Sigmoid colon (tissue), 7 donors: Measurements from ENCODE around the gene ZNF865. TPM values are rescaled to one million over a fixed set of nuclear protein-coding genes. Genes with fewer than 3 reads are reported as not detected.

Source experiments
- DNase-seq: peaks from one replicate; pipeline ENCODE4 v3.0.0-alpha.2; 2019
- H3K27ac ChIP-seq, 4 donors: fragments of 200-600 bp; sonication (generic); one replicate each; pipeline ENCODE4 v1.5.1; 2016 to 2019; ENCODE audit warnings: mild to moderate bottlenecking in 1 of 4
- H3K27me3 ChIP-seq, 3 donors: fragments of 200-600 bp; sonication (generic); one replicate each; pipeline ENCODE4 v1.5.1; 2019; ENCODE audit warnings: mild to moderate bottlenecking in 1 of 3
- H3K36me3 ChIP-seq, 4 donors: fragments of 200-600 bp; sonication (generic); one replicate each; pipeline ENCODE4 v1.5.1; 2016 to 2019
- H3K4me1 ChIP-seq, 4 donors: fragments of 200-600 bp; sonication (generic); one replicate each; pipeline ENCODE4 v1.5.1; 2017 to 2019
- H3K4me3 ChIP-seq, 4 donors: fragments of 200-600 bp; sonication (generic); one replicate each; pipeline ENCODE4 v1.5.1; 2017 to 2019; ENCODE audit warnings: mild to moderate bottlenecking in 2 of 4, moderate library complexity in 1 of 4
- H3K9me3 ChIP-seq, 4 donors: fragments of 200-600 bp in 3 of 4; sonication (generic) in 3 of 4; one replicate each; pipeline versions ENCODE4 v1.5.1 to v1.6.1; 2013 to 2019
- CTCF ChIP-seq, 4 experiments: fragments of 450-650 bp in 3 of 4; fragments of 200-600 bp in 1 of 4; IDR thresholded peaks; one replicate each; pipeline ENCODE4 v1.5.1; 2016 to 2019; ENCODE audit warnings: antibody characterized with exemption in 4 of 4, mild to moderate bottlenecking in 3 of 4, moderate library complexity in 2 of 4
- EP300 ChIP-seq, 4 donors: sonication (generic); formaldehyde crosslinking; IDR thresholded peaks; one replicate each; pipeline ENCODE4 v1.6.1; 2017; ENCODE audit warnings: antibody characterized with exemption in 4 of 4
- POLR2A ChIP-seq, 2 donors: fragments of 450-650 bp; IDR thresholded peaks; one replicate each; pipeline ENCODE4 v1.6.1; 2016; ENCODE audit warnings: antibody characterized with exemption in 2 of 2, mild to moderate bottlenecking in 2 of 2, moderate library complexity in 2 of 2
- POLR2AphosphoS5 ChIP-seq, 4 donors: sonication (generic); formaldehyde crosslinking; IDR thresholded peaks; one replicate each; pipeline ENCODE4 v1.6.1; 2017; ENCODE audit warnings: antibody characterized with exemption in 4 of 4
- WGBS, 2 donors: extraction: QIAGEN DNeasy Blood & Tissue Kit; methylation state at CpG; one replicate each; pipeline ENCODE4 v1.1.7; 2013; 5-methylcytosine and 5-hydroxymethylcytosine counted together
- intact Hi-C: fragments of 100-400 bp; cut with DNase I; formaldehyde crosslinking; loops from one replicate; pipeline ENCODE4 v1.15.1; 2023
- polyA plus RNA-seq, 3 donors: library from polyadenylated mRNA; stranded (reverse); fragments of 200-250 nt; gene quantifications; one replicate each; pipeline ENCODE4 v1.2.3, GENCODE V29; 2013
- total RNA-seq, 4 donors: library from RNA; depleted of rRNA; stranded (reverse); fragments of >200 nt; gene quantifications; one replicate each; pipeline ENCODE4 v1.1.0, GENCODE V29; 2016
- donor health status: healthy with polysubstance abuse.
- donor health status: Bipolar disorder and iron deficiency.
- donor health status: healthy.

Gene ZNF865
- total and polyA plus RNA-seq, 7 donors, result 2.3 to 9.3 (median 3.0) TPM

GRCh38 chr19:55586976-55587668 is 18.3 kb upstream of the ZNF865 start:
- peak in 2 of 4 donors; percentile 19 to 26 for TF ChIP-seq POLR2AphosphoS5 (IDR thresholded peaks at IDR 0.05)
- no peak for TF ChIP-seq EP300 (IDR thresholded peaks at IDR 0.05)
- Histone ChIP-seq H3K4me1 (peaks cover 0 to 31% (median 27%) of the 10 kb centered on the region in 4 donors), H3K4me3 (peak overlapping the region in 3 of 4 donors; percentile 25 to 42 (median 41)), H3K27me3 (no peaks in the 10 kb centered on the region), H3K36me3 (peaks cover 0 to 8% (median 0%) of the 10 kb centered on the region in 4 donors), H3K27ac (peak overlapping the region in 3 of 4 donors; percentile 1 to 32 (median 3)), H3K9me3 (no peaks in the 10 kb centered on the region)
- peak; percentile 96 for DNase-seq
- 1% methylated on average over 40 of the region's 40 CpGs for WGBS, 2 donors
- intact Hi-C loops, result no loop called here

GRCh38 chr19:55588738-55589137 is 16.7 kb upstream of the ZNF865 start:
- Histone ChIP-seq H3K4me3 (no peak overlapping the region), H3K36me3 (peaks cover 0 to 16% (median 0%) of the 10 kb centered on the region in 4 donors), H3K9me3 (no peaks in the 10 kb centered on the region), H3K4me1 (peaks cover 0 to 28% (median 26%) of the 10 kb centered on the region in 4 donors), H3K27ac (no peak overlapping the region), H3K27me3 (no peaks in the 10 kb centered on the region)
- DNase-seq, result no peak
- intact Hi-C loops, result no loop called here
- 91 to 92% methylated on average over 8 of the region's 8 CpGs for WGBS, 2 donors
- TF ChIP-seq POLR2A (IDR thresholded peaks at IDR 0.05) (no peak), EP300 (IDR thresholded peaks at IDR 0.05) (no peak), CTCF (IDR thresholded peaks at IDR 0.05) (no peak), POLR2AphosphoS5 (IDR thresholded peaks at IDR 0.05) (no peak)

- no peak for DNase-seq
- H3K27me3 ChIP-seq, result no peaks in the 10 kb centered on the region
- H3K4me1 ChIP-seq, result peaks cover 0 to 28% (median 26%) of the 10 kb centered on the region in 4 donors
- H3K36me3 ChIP-seq, result peaks cover 0 to 20% (median 0%) of the 10 kb centered on the region in 4 donors
- TF ChIP-seq POLR2AphosphoS5 (IDR thresholded peaks at IDR 0.05) (no peak), EP300 (IDR thresholded peaks at IDR 0.05) (no peak), POLR2A (IDR thresholded peaks at IDR 0.05) (no peak), CTCF (IDR thresholded peaks at IDR 0.05) (no peak)
- H3K27ac ChIP-seq, result no peak overlapping the region
- 61 to 69% methylated on average over 7 of the region's 7 CpGs for WGBS, 2 donors
- no peak overlapping the region for H3K4me3 ChIP-seq
- intact Hi-C loops, result no loop called here
- H3K9me3 ChIP-seq, result no peaks in the 10 kb centered on the region
These were observed 15.3 kb upstream of the ZNF865 start for GRCh38 chr19:55590109-55590508.

- Histone ChIP-seq H3K4me3 (no peak overlapping the region), H3K36me3 (peaks cover 0 to 25% (median 0%) of the 10 kb centered on the region in 4 donors), H3K9me3 (no peaks in the 10 kb centered on the region), H3K27ac (no peak overlapping the region), H3K27me3 (no peaks in the 10 kb centered on the region), H3K4me1 (peaks cover 0 to 23% (median 22%) of the 10 kb centered on the region in 4 donors)
- intact Hi-C loops, result no loop called here
- no peak for DNase-seq
- TF ChIP-seq CTCF (IDR thresholded peaks at IDR 0.05) (no peak), EP300 (IDR thresholded peaks at IDR 0.05) (no peak), POLR2A (IDR thresholded peaks at IDR 0.05) (no peak), POLR2AphosphoS5 (IDR thresholded peaks at IDR 0.05) (no peak)
- WGBS, 2 donors, result 46 to 83% methylated on average over 10 of the region's 10 CpGs
These were observed 14.8 kb upstream of the ZNF865 start for GRCh38 chr19:55590617-55591016.

GRCh38 chr19:55591555-55591954 is 13.9 kb upstream of the ZNF865 start:
- Histone ChIP-seq H3K27ac (no peak overlapping the region), H3K27me3 (no peaks in the 10 kb centered on the region), H3K4me1 (peaks cover 0 to 14% (median 13%) of the 10 kb centered on the region in 4 donors), H3K9me3 (no peaks in the 10 kb centered on the region), H3K4me3 (no peak overlapping the region), H3K36me3 (peaks cover 0 to 33% (median 2%) of the 10 kb centered on the region in 4 donors)
- no peak for TF ChIP-seq POLR2A (IDR thresholded peaks at IDR 0.05)
- TF ChIP-seq POLR2AphosphoS5 (IDR thresholded peaks at IDR 0.05), result no peak
- no peak for TF ChIP-seq CTCF (IDR thresholded peaks at IDR 0.05)
- no peak for TF ChIP-seq EP300 (IDR thresholded peaks at IDR 0.05)
- intact Hi-C loops, result no loop called here
- DNase-seq, result no peak
- WGBS, 2 donors, result 85 to 88% methylated on average over 10 of the region's 10 CpGs
